HTERT RPE-1 (cell line): Measurements from ENCODE around the gene LDLRAD4.

Experiments
- in situ Hi-C: fragments of 300-500 bp; cut with MboI; formaldehyde crosslinking; loops from 4 replicates; pipeline ENCODE4 v1.14.3; 2020; ENCODE audit warnings: low sequenced_read_pairs

The LDLRAD4 gene

GRCh38 chr18:13440277-13441248, 222.0 kb downstream of the LDLRAD4 start:
- in situ Hi-C loops, result no loop called here

GRCh38 chr18:13441736-13442135, 223.2 kb downstream of the LDLRAD4 start:
- in situ Hi-C loops, result no loop called here

GRCh38 chr18:13442451-13442850, 223.9 kb downstream of the LDLRAD4 start:
- in situ Hi-C loops, result no loop called here

- in situ Hi-C loops, result no loop called here
Measured at GRCh38 chr18:13443552-13443951, 225.0 kb downstream of the LDLRAD4 start.

- in situ Hi-C loops, result no loop called here
Measured at GRCh38 chr18:13444430-13445240, 226.1 kb downstream of the LDLRAD4 start.

GRCh38 chr18:13445241-13445897, 226.8 kb downstream of the LDLRAD4 start:
- in situ Hi-C loops, result no loop called here

GRCh38 chr18:13446024-13446423, 227.5 kb downstream of the LDLRAD4 start:
- in situ Hi-C loops, result no loop called here

GRCh38 chr18:13446610-13447461, 228.3 kb downstream of the LDLRAD4 start:
- in situ Hi-C loops, result no loop called here

- in situ Hi-C loops, result no loop called here
Measured at GRCh38 chr18:13447621-13448334, 229.2 kb downstream of the LDLRAD4 start.

- in situ Hi-C loops, result no loop called here
Measured at GRCh38 chr18:13448335-13448795, 229.8 kb downstream of the LDLRAD4 start.

- in situ Hi-C loops, result no loop called here
Measured at GRCh38 chr18:13449651-13450050, 231.1 kb downstream of the LDLRAD4 start.

- in situ Hi-C loops, result no loop called here
Measured at GRCh38 chr18:13450289-13451212, 232.0 kb downstream of the LDLRAD4 start.

GRCh38 chr18:13451213-13451540, 232.6 kb downstream of the LDLRAD4 start:
- in situ Hi-C loops, result no loop called here

GRCh38 chr18:13451661-13452387, 233.3 kb downstream of the LDLRAD4 start:
- in situ Hi-C loops, result no loop called here

GRCh38 chr18:13452388-13452811, 233.8 kb downstream of the LDLRAD4 start:
- in situ Hi-C loops, result no loop called here

- in situ Hi-C loops, result no loop called here
Measured at GRCh38 chr18:13452871-13453680, 234.5 kb downstream of the LDLRAD4 start.

GRCh38 chr18:13453714-13454113, 235.2 kb downstream of the LDLRAD4 start:
- in situ Hi-C loops, result no loop called here
